ENCODE data around the gene LRRC4C. TPM values are rescaled to one million over a fixed set of nuclear protein-coding genes. Genes with fewer than 3 reads are reported as not detected.

LRRC4C gene
- total RNA-seq, 1 donor from 2014 or later: 1.2 TPM

DNA sequence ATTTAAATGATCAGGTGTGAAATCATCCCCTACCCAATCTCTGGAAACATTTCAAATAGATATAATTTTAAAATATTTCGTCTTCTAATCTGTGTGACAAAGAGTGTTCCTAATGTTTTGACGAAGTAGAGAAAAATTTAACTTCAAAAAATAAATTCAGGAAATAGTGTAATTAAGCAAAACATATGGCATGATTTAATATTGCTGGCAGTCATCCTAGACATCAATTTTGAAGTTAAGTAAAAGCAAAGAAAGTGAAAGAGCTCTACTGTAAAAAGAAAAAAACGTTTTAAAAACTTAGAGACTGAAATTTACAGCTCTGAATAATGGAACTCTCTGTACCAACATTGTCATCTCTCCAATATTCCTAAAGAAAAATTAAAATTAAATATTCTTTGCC is 1062.3 kb downstream of the LRRC4C start:
- Mint-ChIP-seq H3K27ac (ENCODE audit: unreplicated experiment) (no peak overlapping the region), H3K27me3 (ENCODE audit: unreplicated experiment) (no peaks in the 10 kb centered on the region), H3K4me3 (ENCODE audit: unreplicated experiment) (no peak overlapping the region), H3K4me1 (ENCODE audit: unreplicated experiment) (no peaks in the 10 kb centered on the region), H3K36me3 (ENCODE audit: low read depth, unreplicated experiment) (no peaks in the 10 kb centered on the region), H3K9me3 (ENCODE audit: unreplicated experiment) (no peaks in the 10 kb centered on the region)
- DNase-seq (ENCODE audit: low spot score): no peak
- TF ChIP-seq, protein P1, sequence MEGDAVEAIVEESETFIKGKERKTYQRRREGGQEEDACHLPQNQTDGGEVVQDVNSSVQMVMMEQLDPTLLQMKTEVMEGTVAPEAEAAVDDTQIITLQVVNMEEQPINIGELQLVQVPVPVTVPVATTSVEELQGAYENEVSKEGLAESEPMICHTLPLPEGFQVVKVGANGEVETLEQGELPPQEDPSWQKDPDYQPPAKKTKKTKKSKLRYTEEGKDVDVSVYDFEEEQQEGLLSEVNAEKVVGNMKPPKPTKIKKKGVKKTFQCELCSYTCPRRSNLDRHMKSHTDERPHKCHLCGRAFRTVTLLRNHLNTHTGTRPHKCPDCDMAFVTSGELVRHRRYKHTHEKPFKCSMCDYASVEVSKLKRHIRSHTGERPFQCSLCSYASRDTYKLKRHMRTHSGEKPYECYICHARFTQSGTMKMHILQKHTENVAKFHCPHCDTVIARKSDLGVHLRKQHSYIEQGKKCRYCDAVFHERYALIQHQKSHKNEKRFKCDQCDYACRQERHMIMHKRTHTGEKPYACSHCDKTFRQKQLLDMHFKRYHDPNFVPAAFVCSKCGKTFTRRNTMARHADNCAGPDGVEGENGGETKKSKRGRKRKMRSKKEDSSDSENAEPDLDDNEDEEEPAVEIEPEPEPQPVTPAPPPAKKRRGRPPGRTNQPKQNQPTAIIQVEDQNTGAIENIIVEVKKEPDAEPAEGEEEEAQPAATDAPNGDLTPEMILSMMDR (IDR thresholded peaks at IDR 0.05; ENCODE audit: unreplicated experiment): no peak

DNA sequence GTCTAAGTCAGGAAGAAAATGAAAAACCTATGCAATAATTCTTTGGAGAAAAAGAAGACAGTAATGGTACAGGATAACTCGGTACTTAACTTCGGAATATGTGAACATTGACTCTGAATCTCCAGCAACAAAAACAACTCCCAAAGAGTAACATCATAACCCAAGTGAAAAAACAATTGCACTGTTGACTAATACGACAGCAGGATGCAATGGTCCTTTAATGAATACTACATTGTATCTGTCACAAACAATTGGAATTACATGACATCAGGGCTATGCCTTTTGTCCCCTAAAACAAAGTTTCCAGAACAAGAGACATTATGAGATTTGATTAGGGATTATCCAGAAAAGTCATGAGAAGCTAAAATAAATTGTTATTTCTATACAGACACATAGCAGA is 1065.9 kb downstream of the LRRC4C start:
- Mint-ChIP-seq H3K27me3 (ENCODE audit: unreplicated experiment) (no peaks in the 10 kb centered on the region), H3K4me3 (ENCODE audit: unreplicated experiment) (no peak overlapping the region), H3K9me3 (ENCODE audit: unreplicated experiment) (no peaks in the 10 kb centered on the region), H3K4me1 (ENCODE audit: unreplicated experiment) (no peaks in the 10 kb centered on the region), H3K27ac (ENCODE audit: unreplicated experiment) (no peak overlapping the region), H3K36me3 (ENCODE audit: low read depth, unreplicated experiment) (no peaks in the 10 kb centered on the region)
- TF ChIP-seq, protein P1 (IDR thresholded peaks at IDR 0.05; ENCODE audit: unreplicated experiment): no peak
- DNase-seq (ENCODE audit: low spot score): no peak

DNA sequence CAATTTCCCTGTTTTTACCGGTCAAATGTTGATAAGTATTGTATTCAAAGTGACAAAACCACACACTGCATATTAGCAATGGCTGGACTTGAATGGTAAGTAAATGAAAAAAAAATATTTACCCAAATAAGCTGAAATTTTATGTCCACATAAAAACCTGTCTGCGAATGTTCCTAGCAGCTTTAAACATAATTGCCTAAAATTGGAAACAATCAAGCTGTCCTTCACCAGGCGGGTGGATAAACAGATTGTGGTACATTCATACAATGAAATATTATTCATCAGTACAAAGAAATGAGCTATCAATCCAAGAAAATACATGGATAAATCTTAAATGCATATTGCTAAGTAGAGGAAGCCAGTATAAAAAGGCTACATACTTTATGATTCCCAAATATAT is 1067.8 kb downstream of the LRRC4C start:
- Mint-ChIP-seq H3K4me3 (ENCODE audit: unreplicated experiment) (no peak overlapping the region), H3K27me3 (ENCODE audit: unreplicated experiment) (no peaks in the 10 kb centered on the region), H3K36me3 (ENCODE audit: low read depth, unreplicated experiment) (no peaks in the 10 kb centered on the region), H3K27ac (ENCODE audit: unreplicated experiment) (no peak overlapping the region), H3K4me1 (ENCODE audit: unreplicated experiment) (no peaks in the 10 kb centered on the region), H3K9me3 (ENCODE audit: unreplicated experiment) (no peaks in the 10 kb centered on the region)
- DNase-seq (ENCODE audit: low spot score): no peak
- TF ChIP-seq, protein P1 (IDR thresholded peaks at IDR 0.05; ENCODE audit: unreplicated experiment): no peak

DNA sequence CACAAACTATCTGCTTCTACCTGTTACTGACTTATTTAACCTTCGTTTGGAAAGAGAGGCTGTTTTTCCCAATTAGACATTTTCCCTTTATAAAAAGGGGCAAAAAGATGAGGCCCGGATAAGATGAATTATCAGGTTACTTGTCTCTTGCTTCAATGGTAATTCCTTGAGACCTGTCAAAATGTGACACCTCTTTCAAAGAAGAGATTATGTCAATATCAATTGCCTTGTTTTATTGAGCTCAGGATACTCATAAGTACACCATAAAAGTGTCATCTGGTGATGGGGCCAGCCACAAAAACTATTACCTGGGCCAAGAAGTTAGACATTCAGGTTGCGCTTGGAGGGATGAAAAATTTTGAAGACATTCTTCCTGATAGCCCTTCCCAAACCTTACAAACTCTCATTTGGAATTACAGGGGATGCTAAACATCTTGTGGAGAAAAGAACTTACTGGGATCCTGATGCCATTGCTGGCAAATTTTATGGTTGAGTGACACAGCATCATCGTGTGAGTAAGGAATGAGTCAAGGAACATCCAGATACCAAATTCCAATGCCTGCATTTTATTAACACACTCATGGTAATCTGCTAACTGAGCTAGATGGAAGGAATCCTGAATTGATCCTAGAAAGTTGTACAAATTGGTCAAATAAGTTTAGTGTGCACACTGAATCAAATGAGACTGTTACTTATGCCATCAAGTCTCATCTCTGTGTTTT is 1071.2 kb downstream of the LRRC4C start:
- Mint-ChIP-seq H3K9me3 (ENCODE audit: unreplicated experiment) (no peaks in the 10 kb centered on the region), H3K4me3 (ENCODE audit: unreplicated experiment) (no peak overlapping the region), H3K27ac (ENCODE audit: unreplicated experiment) (no peak overlapping the region), H3K4me1 (ENCODE audit: unreplicated experiment) (no peaks in the 10 kb centered on the region), H3K27me3 (ENCODE audit: unreplicated experiment) (no peaks in the 10 kb centered on the region), H3K36me3 (ENCODE audit: low read depth, unreplicated experiment) (no peaks in the 10 kb centered on the region)
- TF ChIP-seq, protein P1 (IDR thresholded peaks at IDR 0.05; ENCODE audit: unreplicated experiment): no peak
- DNase-seq (ENCODE audit: low spot score): no peak

DNA sequence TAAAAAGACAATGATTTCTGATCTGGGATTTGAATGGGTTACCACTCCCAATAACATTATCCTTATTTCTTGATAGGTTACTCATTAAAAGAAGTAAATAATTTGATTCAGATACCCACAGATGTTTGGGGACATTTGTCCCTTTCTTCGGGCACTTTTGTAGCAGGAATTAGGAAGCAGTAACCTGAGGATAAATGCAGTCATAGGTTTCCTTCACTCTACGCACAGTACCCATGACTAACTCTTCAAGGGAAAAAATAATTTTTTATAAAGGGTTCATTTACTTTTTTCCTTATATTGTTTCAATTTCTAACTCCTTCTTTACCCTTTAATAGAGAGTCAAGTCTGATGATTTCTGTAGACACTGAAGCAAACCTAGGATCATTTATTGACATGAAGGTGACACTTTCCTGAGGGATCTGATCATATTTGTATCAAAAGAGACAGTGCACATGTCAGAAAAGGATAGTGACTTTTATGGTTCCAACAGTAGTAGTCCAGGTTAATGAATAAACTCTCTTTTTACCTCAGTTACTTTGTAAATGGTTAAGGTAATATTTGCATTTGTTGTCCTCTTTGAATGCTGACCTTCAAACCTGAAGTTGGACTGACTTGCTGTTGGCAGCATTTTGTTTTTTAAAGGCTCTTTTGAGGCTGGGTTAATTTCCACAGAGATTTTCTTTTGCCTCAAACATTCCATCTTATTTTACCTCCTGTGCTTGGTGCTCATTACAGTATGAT is 1072.0 kb downstream of the LRRC4C start:
- Mint-ChIP-seq H3K4me1 (ENCODE audit: unreplicated experiment) (no peaks in the 10 kb centered on the region), H3K27me3 (ENCODE audit: unreplicated experiment) (no peaks in the 10 kb centered on the region), H3K4me3 (ENCODE audit: unreplicated experiment) (no peak overlapping the region), H3K9me3 (ENCODE audit: unreplicated experiment) (no peaks in the 10 kb centered on the region), H3K36me3 (ENCODE audit: low read depth, unreplicated experiment) (no peaks in the 10 kb centered on the region), H3K27ac (ENCODE audit: unreplicated experiment) (no peak overlapping the region)
- DNase-seq (ENCODE audit: low spot score): no peak
- TF ChIP-seq, protein P1 (IDR thresholded peaks at IDR 0.05; ENCODE audit: unreplicated experiment): no peak
